ENCODE measurements around the gene CTNNA2. TPM values are rescaled to one million over a fixed set of nuclear protein-coding genes. Genes with fewer than 3 reads are reported as not detected.

The CTNNA2 gene
- total RNA-seq, 1 experiment from 2014 or later: 5.5 TPM

DNA sequence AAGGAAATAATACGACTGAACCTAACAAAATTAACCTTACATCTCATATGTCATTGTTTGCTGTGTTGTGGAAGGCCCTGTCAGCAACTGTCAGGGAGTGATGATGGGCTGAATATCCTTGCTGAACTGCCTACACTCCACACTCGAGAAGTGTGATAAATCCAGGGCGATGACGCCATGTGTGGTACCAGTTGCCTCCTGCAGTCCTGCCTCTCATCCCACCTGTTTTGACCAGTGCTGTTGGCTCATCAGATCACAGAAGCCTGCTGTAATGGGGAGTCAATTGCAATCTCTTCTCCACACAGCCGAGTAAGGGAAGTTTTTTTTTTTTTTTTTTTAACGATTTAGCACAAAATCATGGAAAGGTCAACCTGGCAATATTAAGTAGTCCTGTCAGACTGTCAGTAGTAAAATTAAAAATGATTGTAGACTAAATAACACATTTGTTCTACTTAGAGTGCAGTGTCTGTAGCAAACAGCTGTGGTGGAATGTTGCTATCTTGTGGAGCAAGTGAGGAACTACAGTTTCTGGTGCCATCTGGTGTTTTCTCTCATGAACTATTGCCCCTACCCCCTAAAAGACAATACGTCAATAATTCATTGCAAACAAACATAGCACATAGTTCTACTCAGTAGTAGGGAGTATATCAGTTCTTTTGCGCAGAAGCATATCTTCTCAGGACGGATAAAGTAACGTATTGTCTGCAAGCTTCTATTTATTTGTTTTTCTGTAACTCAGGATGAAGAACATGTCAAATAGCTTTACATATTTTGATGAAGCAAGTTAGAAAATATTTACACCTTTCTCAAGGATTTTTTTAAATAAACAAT, 347.6 kb downstream of the CTNNA2 start:
- Histone ChIP-seq H4K91ac (ENCODE audit: insufficient read length, low read depth, low read length) (no peak overlapping the region), H2BK5ac (ENCODE audit: insufficient read length, low read length) (no peak overlapping the region), H3K23me2 (ENCODE audit: insufficient read length, low read depth, low read length, poor library complexity, severe bottlenecking) (no peaks in the 10 kb centered on the region), H3K18ac (ENCODE audit: insufficient read length, low read depth, low read length) (no peak overlapping the region), H2AK5ac (ENCODE audit: insufficient read length, low read length) (no peak overlapping the region), H3K9ac (ENCODE audit: extremely low read depth, insufficient read length, low read length) (no peak overlapping the region), H3K56ac (ENCODE audit: insufficient read length, low read depth, low read length) (no peak overlapping the region), H4K5ac (ENCODE audit: insufficient read length, low read depth, low read length) (no peak overlapping the region), H3K4ac (ENCODE audit: low read depth, low read length) (no peak overlapping the region), H3K79me1 (ENCODE audit: insufficient read depth, low read depth, low read length, poor library complexity, severe bottlenecking) (no peaks in the 10 kb centered on the region), H2BK15ac (ENCODE audit: low read depth, low read length) (no peak overlapping the region), H3K14ac (ENCODE audit: insufficient read depth, low read length) (no peak overlapping the region), H3K27me3 (ENCODE audit: insufficient read depth, low read length) (no peaks in the 10 kb centered on the region; the same call in 1 of the 2 replicates), H3K27ac (ENCODE audit: insufficient read length, low read depth, low read length) (no peak overlapping the region), H3K79me2 (ENCODE audit: insufficient read depth, low read length) (no peaks in the 10 kb centered on the region), H3K4me2 (ENCODE audit: insufficient read depth, insufficient read length, low read length) (no peak overlapping the region), H2AFZ (ENCODE audit: low read length) (no peak overlapping the region), H3K23ac (ENCODE audit: insufficient read length, low read depth, low read length) (no peak overlapping the region), H4K20me1 (ENCODE audit: control insufficient read depth, insufficient read depth, insufficient read length) (no peaks in the 10 kb centered on the region), H2BK12ac (ENCODE audit: insufficient read length, low read depth, low read length) (no peak overlapping the region), H3K9me3 (ENCODE audit: control insufficient read depth, low read depth, low read length) (no peaks in the 10 kb centered on the region), H3K4me1 (ENCODE audit: insufficient read depth, low read length) (no peaks in the 10 kb centered on the region), H2BK20ac (ENCODE audit: low read depth, low read length, poor library complexity, severe bottlenecking) (no peak overlapping the region), H2BK120ac (ENCODE audit: low read depth, low read length, poor library complexity, severe bottlenecking) (no peak overlapping the region), H3T11ph (ENCODE audit: low read length) (no peak overlapping the region), H4K8ac (replicated peaks; ENCODE audit: insufficient read length, low read depth, low read length) (no peak overlapping the region)
- Mint-ChIP-seq H3K27me3 (ENCODE audit: low read depth) (no peaks in the 10 kb centered on the region), H3K36me3 (ENCODE audit: insufficient read depth in 1 of 3, low read depth in 3 of 3) (no peaks in the 10 kb centered on the region; a peak in 1 of 7 replicates), H3K4me1 (peaks cover 31 to 34% of the 10 kb centered on the region in 2 experiments), H3K4me3 (no peak overlapping the region), H3K9me3 (no peaks in the 10 kb centered on the region), H3K27ac (peak overlapping the region in 1 of 3 experiments; percentile 53; a peak in 1 of 7 replicates)
- WGBS (ENCODE audit: extremely low coverage, insufficient read length, low lambda C conversion rate): no CpG with 5 or more reads among the region's 10 CpGs
- no peak for DNase-seq
- TF ChIP-seq, protein P1, sequence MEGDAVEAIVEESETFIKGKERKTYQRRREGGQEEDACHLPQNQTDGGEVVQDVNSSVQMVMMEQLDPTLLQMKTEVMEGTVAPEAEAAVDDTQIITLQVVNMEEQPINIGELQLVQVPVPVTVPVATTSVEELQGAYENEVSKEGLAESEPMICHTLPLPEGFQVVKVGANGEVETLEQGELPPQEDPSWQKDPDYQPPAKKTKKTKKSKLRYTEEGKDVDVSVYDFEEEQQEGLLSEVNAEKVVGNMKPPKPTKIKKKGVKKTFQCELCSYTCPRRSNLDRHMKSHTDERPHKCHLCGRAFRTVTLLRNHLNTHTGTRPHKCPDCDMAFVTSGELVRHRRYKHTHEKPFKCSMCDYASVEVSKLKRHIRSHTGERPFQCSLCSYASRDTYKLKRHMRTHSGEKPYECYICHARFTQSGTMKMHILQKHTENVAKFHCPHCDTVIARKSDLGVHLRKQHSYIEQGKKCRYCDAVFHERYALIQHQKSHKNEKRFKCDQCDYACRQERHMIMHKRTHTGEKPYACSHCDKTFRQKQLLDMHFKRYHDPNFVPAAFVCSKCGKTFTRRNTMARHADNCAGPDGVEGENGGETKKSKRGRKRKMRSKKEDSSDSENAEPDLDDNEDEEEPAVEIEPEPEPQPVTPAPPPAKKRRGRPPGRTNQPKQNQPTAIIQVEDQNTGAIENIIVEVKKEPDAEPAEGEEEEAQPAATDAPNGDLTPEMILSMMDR (conservative IDR thresholded peaks at IDR 0.05): peak; percentile 85

Data from H9 (cell line).